IPS-18a (cell line): ENCODE results near the gene CACNB4.

ENCODE experiments used
- H3K27ac ChIP-seq: one replicate; pipeline ENCODE4 v1.5.1; 2013; ENCODE audit warnings: low read length
- H3K27me3 ChIP-seq: one replicate; pipeline ENCODE4 v1.6.1; 2013; ENCODE audit warnings: mild to moderate bottlenecking, low read length; ENCODE audit not compliant: control insufficient read depth, insufficient read depth
- H3K36me3 ChIP-seq: one replicate; pipeline ENCODE4 v1.6.1; 2013; ENCODE audit warnings: low read depth, low read length; ENCODE audit not compliant: control insufficient read depth
- H3K4me1 ChIP-seq: one replicate; pipeline ENCODE4 v1.6.1; 2013; ENCODE audit warnings: low read depth, low read length; ENCODE audit not compliant: control insufficient read depth
- H3K4me3 ChIP-seq: one replicate; pipeline ENCODE4 v1.5.1; 2013; ENCODE audit warnings: low read length
- H3K9ac ChIP-seq: one replicate; pipeline ENCODE4 v1.6.1; 2013; ENCODE audit warnings: mild to moderate bottlenecking, low read length, moderate library complexity
- H3K9me3 ChIP-seq: one replicate; pipeline ENCODE4 v1.6.1; 2013; ENCODE audit warnings: low read depth, low read length; ENCODE audit not compliant: control insufficient read depth

CACNB4 gene

DNA sequence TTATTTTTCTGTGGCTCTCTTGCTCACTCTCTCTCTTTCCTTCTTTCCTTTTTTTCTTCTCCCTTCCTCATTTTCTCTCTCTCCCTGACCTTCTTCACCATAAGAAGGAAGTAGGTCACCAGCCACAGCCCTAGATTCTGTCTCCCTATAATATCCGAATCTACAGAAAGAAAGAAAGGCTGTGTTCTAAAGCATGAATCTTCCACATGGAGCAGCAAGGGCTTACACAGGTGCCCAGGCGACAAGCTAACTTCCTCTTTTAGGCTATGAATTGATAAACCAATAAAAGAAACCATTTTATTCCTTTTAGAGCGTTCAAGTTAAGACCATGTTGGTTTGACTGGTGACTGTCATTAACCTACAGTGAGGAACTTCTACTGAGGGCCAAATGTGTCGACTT, 49.3 kb downstream of the CACNB4 start:
- H3K27ac ChIP-seq, result no peak overlapping the region
- H3K36me3 ChIP-seq, result no peaks in the 10 kb centered on the region
- H3K4me1 ChIP-seq, result peaks cover 21% of the 10 kb centered on the region
- no peak overlapping the region for H3K9ac ChIP-seq
- no peaks in the 10 kb centered on the region for H3K9me3 ChIP-seq
- no peaks in the 10 kb centered on the region for H3K27me3 ChIP-seq
- no peak overlapping the region for H3K4me3 ChIP-seq

DNA sequence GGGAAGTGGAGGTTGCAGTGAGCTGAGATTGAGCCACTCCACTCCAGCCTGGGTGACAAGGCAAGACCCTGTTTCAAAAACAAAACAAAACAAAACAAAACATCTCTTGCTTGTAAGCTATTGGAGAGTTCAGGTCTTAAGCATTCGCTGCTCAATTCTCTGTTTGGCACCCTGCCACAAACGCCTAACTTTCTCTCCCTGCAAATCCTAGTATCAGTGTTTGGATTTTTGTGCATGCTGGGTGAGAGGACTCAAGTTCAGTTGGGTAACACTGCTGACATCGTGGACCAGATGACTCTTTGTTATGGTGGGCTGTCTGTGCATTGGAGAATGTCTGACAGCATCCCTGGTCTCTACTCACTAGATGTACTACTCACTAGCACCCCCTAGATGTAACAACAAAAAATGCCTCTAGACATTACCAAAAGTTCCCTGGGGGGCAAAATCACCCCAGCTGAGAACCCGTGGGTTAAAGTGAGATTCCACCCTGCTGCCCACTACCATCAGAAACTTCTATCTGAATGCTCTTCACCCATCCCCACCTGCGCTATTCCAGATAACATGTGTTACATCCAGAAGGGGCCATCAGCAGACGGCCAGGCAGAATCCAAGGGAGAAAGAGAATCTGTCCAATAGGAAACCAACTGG, 50.9 kb downstream of the CACNB4 start:
- Histone ChIP-seq H3K36me3 (no peaks in the 10 kb centered on the region), H3K27me3 (no peaks in the 10 kb centered on the region), H3K27ac (no peak overlapping the region), H3K4me3 (no peak overlapping the region), H3K9me3 (no peaks in the 10 kb centered on the region), H3K9ac (no peak overlapping the region), H3K4me1 (peaks cover 23% of the 10 kb centered on the region)

DNA sequence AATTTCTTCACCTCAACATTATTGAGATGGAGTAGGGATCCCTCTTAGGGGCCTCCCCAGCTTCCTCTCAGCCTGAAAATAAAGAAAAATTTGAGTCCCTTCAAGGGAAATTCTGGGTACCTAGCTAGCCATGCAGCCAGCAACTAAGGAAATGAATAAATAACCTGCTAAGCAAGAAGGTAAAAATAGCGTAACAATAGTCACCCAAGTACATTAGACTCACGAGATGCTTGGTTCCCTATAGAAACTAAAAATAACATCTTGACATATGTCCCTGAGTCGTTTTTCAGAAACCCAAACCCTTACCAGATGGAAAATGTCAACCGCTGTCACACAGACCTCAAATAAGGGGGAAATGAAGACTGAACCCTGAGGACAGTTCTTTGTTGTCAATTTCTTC, 51.9 kb downstream of the CACNB4 start:
- H3K27ac ChIP-seq, result no peak overlapping the region
- no peak overlapping the region for H3K9ac ChIP-seq
- H3K36me3 ChIP-seq, result no peaks in the 10 kb centered on the region
- H3K4me3 ChIP-seq, result no peak overlapping the region
- peaks cover 27% of the 10 kb centered on the region for H3K4me1 ChIP-seq
- H3K27me3 ChIP-seq, result no peaks in the 10 kb centered on the region
- no peaks in the 10 kb centered on the region for H3K9me3 ChIP-seq

DNA sequence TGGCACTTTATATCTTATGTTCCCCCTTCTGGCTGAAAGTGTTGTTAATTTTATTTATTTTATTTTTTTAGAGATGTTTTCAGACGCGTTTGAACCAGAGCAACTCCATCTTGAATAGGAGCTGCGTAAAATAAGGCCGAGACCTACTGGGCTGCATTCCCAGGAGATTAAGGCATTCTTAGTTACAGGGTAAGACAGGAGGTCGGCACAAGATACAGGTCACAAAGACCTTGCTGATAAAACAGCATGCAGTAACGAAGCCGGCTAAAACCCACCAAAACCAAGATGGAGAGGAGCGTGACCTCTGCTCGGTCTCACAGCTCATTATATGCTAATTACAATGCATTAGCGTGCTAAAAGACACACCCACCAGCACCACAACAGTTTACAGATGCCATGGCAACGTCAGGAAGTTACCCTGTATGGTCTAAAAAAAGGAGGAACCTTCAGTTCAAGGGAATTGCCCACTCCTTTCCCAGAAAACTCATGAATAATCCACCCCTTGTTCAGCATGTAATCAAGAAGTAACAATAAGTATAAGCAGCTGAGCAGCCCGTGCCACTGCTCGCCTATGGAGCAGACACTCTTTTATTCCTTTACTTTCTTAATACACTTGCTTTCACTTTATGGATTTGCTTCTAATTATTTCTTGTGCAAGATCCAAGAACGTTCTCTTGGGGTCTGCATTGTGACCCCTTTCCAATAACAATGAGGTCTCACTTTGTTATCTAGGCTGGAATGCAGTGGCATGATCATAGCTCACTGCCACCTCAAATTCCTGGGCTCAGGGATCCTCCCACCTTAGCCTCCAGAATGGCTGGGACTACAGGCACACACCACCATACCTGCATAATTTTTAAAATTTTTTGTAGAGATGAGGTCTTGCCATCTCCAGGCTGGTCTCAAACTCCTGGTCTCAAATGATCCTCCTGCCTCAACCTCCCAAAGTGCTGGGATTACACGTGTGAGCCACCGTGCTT, 55.9 kb downstream of the CACNB4 start:
- Histone ChIP-seq H3K27me3 (no peaks in the 10 kb centered on the region), H3K4me1 (peaks cover 6% of the 10 kb centered on the region), H3K9me3 (no peaks in the 10 kb centered on the region), H3K36me3 (no peaks in the 10 kb centered on the region), H3K9ac (peak overlapping the region; percentile 9), H3K27ac (peak overlapping the region; percentile 12), H3K4me3 (no peak overlapping the region)

DNA sequence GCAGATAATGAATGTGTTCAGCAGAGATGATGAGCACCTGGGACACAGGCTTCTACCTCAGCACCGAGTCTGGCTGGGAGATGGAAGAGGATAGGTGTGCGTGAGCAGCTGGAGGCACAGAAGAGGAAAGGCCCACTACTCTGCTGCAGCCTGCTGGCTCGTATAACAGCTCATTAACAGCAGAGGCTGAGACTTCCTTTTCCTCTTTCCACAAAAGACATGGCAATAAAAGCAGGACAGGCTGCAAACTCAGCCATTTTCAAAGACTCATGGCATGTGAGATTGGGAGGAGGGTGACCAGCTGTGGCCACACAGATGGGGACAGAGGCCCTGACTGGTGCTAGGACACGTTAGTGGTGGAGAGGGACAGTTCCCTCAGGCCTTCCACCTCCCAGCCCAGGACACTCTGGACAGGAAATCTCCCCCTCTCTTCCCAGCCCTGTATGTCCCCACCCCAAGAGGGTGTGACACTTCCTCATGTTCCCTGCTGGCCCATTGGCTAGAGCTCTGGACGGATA, 60.3 kb downstream of the CACNB4 start:
- H3K27me3 ChIP-seq, result peaks cover 13% of the 10 kb centered on the region
- no peak overlapping the region for H3K4me3 ChIP-seq
- H3K9me3 ChIP-seq, result no peaks in the 10 kb centered on the region
- no peak overlapping the region for H3K27ac ChIP-seq
- H3K9ac ChIP-seq, result no peak overlapping the region
- no peaks in the 10 kb centered on the region for H3K36me3 ChIP-seq
- peaks cover 20% of the 10 kb centered on the region for H3K4me1 ChIP-seq

DNA sequence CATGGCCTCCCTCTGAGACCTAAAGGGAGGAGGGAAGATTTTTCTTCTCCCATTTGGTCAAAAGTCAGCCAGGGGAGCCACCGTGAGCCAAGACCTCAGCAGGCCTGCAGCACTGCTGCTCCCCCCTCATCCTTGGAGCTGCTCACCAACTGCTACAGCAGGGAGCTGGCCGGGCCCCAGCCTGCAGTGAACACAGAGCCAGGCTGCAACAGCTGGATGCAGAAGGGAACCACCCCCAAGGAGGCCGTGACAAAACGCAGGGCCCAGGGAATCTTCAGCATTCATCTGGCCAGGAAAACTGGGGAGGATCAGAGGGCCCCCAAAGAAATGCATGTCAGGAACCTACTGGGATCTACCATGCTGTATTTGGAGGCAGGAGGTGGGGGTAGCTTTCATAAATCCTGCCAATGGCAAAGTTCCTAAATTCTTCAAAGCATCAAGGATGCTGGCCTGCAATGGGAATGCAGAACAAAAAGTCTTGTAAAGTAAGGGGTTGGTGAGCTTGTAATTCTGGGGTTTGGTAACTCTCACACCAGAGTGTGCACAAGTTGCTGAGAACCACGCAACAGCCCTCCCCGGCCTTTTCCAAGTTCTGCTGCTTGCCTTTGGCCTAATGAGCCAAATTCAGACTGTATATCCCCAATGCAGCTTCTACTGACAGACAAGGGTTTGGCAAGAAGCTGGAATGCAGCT, 61.0 kb downstream of the CACNB4 start:
- H3K27ac ChIP-seq, result no peak overlapping the region
- H3K27me3 ChIP-seq, result peaks cover 19% of the 10 kb centered on the region
- no peaks in the 10 kb centered on the region for H3K36me3 ChIP-seq
- peaks cover 23% of the 10 kb centered on the region for H3K4me1 ChIP-seq
- no peaks in the 10 kb centered on the region for H3K9me3 ChIP-seq
- no peak overlapping the region for H3K9ac ChIP-seq
- H3K4me3 ChIP-seq, result no peak overlapping the region

DNA sequence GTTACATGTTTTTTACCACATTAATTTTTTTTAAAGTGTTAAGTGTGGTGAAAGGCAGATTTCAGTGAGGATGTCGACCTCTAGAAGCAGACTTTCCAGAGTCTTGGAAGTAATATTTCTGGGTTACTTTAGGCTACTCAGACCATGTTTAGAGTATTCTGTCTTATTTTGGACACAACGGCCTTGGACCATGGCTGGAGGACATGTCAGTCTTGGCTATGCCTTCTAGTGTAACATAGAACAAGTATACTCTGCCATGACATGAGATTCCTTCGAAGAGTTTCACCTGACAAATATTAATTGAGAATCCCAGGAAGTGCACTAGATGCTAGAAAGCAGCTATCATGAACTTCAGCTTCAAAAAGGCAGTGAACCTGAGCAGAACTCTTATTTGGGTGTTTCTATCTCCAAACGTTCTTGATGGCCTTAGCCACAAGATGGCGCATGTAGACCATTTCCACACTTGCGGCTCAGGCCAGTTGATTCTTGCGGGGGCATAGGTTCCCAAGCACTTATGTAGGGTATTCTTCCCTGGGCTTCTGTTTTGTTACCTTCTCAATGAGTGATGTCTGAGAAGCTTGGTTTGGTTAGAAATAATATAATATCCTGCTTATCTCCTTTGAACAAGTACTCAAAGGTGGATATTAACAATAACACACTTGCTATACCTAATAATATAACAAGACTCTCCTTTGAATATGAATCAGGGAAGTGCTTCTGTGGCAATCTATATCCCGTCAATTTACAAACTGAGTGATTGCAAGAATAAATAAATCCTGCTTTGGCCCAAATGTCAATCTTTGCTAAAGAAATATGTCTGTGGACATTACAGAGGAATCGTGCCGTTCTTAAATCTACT, 62.0 kb downstream of the CACNB4 start:
- Histone ChIP-seq H3K4me1 (peaks cover 20% of the 10 kb centered on the region), H3K9ac (no peak overlapping the region), H3K4me3 (no peak overlapping the region), H3K27me3 (peaks cover 24% of the 10 kb centered on the region), H3K9me3 (no peaks in the 10 kb centered on the region), H3K36me3 (no peaks in the 10 kb centered on the region), H3K27ac (no peak overlapping the region)

DNA sequence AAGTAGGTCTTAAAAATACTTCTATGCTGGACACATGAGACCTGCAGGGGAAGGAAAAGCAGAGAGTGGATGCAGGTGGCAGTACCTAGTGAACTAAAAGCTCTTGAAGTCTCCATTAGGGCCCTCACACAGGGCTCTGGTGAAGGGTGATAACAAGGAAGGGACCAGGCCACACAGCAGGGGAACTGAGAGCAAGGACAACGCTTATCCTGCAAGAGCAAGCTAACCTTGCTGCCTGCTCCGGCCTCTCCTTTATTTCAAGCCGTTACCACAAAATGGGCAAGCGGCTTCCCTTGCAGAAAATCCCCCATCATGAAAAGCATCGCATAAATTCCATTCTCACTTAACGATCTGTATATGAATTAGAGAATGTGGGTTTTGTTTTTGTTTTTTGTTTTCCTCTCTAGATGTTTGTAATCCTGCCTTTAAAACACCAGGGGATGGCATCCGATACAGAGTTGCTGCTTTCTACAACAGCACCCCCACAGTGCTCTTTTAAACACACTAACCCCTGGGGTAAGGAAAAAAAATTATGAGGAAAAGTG, 64.5 kb downstream of the CACNB4 start:
- no peak overlapping the region for H3K27ac ChIP-seq
- no peaks in the 10 kb centered on the region for H3K9me3 ChIP-seq
- H3K4me1 ChIP-seq, result peaks cover 20% of the 10 kb centered on the region
- H3K27me3 ChIP-seq, result peaks cover 30% of the 10 kb centered on the region
- H3K4me3 ChIP-seq, result no peak overlapping the region
- H3K9ac ChIP-seq, result no peak overlapping the region
- H3K36me3 ChIP-seq, result no peaks in the 10 kb centered on the region

DNA sequence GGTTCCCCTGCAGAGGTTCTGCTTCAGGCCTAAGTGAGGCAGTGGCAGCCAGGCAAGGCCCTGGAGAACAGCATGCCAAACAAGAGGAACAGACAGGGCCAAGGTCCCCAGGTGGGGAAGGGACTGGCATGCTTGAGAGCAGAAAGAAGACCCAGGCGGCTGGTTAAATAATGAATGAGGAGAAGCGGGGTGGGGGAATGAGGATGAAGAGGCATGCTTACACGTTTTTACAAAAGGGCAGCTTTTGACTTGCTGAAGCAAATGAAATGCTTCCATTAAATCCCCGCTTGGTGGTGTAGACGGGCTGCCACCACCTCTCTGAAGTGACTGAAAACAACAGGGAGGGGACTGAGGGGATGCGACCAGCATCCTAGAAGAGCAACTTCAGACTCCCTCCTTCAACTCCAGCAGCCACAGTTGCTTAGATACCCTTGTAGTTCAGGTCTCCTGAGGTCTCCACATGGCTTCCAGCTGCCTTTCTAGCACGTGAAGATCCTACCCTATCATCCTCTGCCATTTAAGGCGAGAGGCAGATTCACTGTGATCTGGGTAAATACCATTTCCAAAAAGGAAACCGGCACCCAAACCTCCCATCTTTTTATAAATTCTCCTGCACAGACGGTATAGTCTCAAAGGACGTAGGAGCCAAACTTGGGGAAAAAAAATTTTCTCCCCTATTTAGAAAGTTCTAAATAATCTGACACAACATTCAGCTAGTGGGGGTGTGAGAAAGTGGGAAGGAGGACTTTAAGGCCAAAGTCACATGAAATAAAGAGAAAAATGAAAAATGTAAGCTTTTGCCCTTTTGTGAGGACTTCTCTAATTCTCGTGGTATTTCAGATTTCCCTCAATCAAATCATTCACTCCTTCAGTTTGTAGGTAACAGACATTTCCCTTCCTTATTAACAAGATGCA, 65.6 kb downstream of the CACNB4 start:
- Histone ChIP-seq H3K27ac (no peak overlapping the region), H3K4me1 (peaks cover 20% of the 10 kb centered on the region), H3K9ac (no peak overlapping the region), H3K4me3 (no peak overlapping the region), H3K27me3 (peaks cover 30% of the 10 kb centered on the region), H3K9me3 (no peaks in the 10 kb centered on the region), H3K36me3 (no peaks in the 10 kb centered on the region)

DNA sequence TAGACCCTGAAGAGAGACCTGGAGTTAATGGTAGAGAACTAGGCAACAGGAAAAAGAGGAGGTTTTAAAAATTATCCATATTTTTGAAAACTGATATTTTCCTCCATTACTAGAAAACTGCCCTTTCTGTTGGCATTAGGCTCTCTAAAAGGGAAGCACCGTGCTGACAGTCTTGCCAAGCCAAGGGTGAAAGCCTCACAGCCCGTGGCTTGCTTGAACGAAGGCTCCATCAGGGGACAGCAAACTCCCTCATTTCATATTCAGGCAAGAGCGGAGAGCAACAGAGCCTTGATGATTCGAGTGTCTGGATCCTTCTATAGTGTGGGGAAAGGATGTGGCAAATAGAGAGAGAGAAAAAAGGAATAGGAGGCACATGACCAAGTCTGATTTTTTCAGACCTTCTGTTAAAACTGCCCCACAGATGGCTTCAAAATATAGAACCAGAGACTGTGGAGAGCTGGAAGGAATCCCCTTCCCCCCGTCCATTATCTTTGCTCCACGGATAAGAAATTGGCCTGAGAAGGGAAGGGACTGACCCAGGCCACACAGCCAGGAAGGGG, 67.0 kb downstream of the CACNB4 start:
- H3K4me1 ChIP-seq, result peaks cover 20% of the 10 kb centered on the region
- no peak overlapping the region for H3K4me3 ChIP-seq
- peaks cover 30% of the 10 kb centered on the region for H3K27me3 ChIP-seq
- H3K9ac ChIP-seq, result no peak overlapping the region
- no peaks in the 10 kb centered on the region for H3K9me3 ChIP-seq
- no peak overlapping the region for H3K27ac ChIP-seq
- no peaks in the 10 kb centered on the region for H3K36me3 ChIP-seq
